K562 (cell line): ENCODE results near the gene KBTBD12. TPM values are rescaled to one million over a fixed set of nuclear protein-coding genes. Genes with fewer than 3 reads are reported as not detected.

Experiments used
- DNMT1 ChIP-seq: fragments of 450-650 bp; IDR thresholded peaks from 2 replicates; pipeline ENCODE4 v1.6.1; 2016; ENCODE audit warnings: antibody characterized with exemption, mild to moderate bottlenecking
- EHMT2 ChIP-seq: fragments of 450-650 bp; IDR thresholded peaks from 2 replicates; pipeline ENCODE4 v1.6.1; 2018; ENCODE audit warnings: antibody characterized with exemption
- EWSR1 ChIP-seq: fragments of 450-650 bp; IDR thresholded peaks from 2 replicates; pipeline ENCODE4 v1.6.1; 2018; ENCODE audit warnings: borderline replicate concordance, mild to moderate bottlenecking, low read depth, moderate library complexity; ENCODE audit not compliant: partially characterized antibody
- GABPB2 ChIP-seq: fragments of 250-450 bp; sonication (Bioruptor Pico); conservative IDR thresholded peaks from 2 replicates; pipeline ENCODE4 v1.5.1; 2021; ENCODE audit warnings: mild to moderate bottlenecking
- PHF20 ChIP-seq: fragments of 450-650 bp; IDR thresholded peaks from 2 replicates; pipeline ENCODE4 v1.6.1; 2018; ENCODE audit not compliant: partially characterized antibody
- PRPF4 ChIP-seq: fragments of 200-400 bp; formaldehyde crosslinking; IDR thresholded peaks from one replicate; pipeline ENCODE4 v1.6.1; 2017; ENCODE audit warnings: low read length, low read depth, mild to moderate bottlenecking; ENCODE audit not compliant: insufficient read depth, poor library complexity, severe bottlenecking
- TRIM24 ChIP-seq, 2 experiments: fragments of 450-650 bp; IDR thresholded peaks; 2 replicates each; pipeline ENCODE4 v1.6.1; 2016
- ZNF133 ChIP-seq: fragments of 250-450 bp; sonication (Bioruptor Pico); IDR thresholded peaks from 2 replicates; pipeline ENCODE4 v1.4.0; 2020; ENCODE audit warnings: mild to moderate bottlenecking
- ZNF668 ChIP-seq: fragments of 250-450 bp; sonication (Bioruptor Pico); IDR thresholded peaks from 2 replicates; pipeline ENCODE4 v1.8.0; 2022; ENCODE audit warnings: mild to moderate bottlenecking, inconsistent platforms
- polyA plus RNA-seq, 8 experiments: library from polyadenylated mRNA; depleted of rRNA in 4 of 8; stranded (reverse) in 5 of 8; unstranded in 3 of 8; fragments of >200 nt; fragmentation: Nextera tagmentation in 2 of 8; fragmentation: Illumina TruSeq in 1 of 8; extraction: Ambion mirVana in 2 of 8; extraction: Trizol in 1 of 8; gene quantifications; 2 replicates each; pipeline versions ENCODE4 v1.2.1 to v1.2.3, GENCODE V29; 2011 to 2014; ENCODE audit warnings: inconsistent platforms in 1 of 8, missing spikeins in 1 of 8
- total RNA-seq, 7 experiments: library from RNA; depleted of rRNA in 6 of 7; stranded (reverse); fragments of >200 nt in 6 of 7; fragmentation: Illumina TruSeq in 2 of 7; extraction: Trizol in 2 of 7; gene quantifications; 2 replicates each; pipeline versions ENCODE4 v1.2.1 to v1.2.3, GENCODE V29; 2011 to 2021; ENCODE audit warnings: low replicate concordance in 1 of 7
- TF ChIP-seq, protein P1 (sequence below): sonication (generic); formaldehyde crosslinking; IDR thresholded peaks from 2 replicates; pipeline ENCODE4 v1.8.0; 2023; ENCODE audit warnings: mild to moderate bottlenecking, missing genetic modification reagents
- TF ChIP-seq, protein P2 (sequence below): fragments of 200-600 bp; sonication (generic); IDR thresholded peaks from one replicate; pipeline ENCODE4 v1.6.1; 2012; ENCODE audit warnings: mild to moderate bottlenecking, low read depth, low read length, inconsistent platforms

KBTBD12 gene
- total and polyA plus RNA-seq, 9 of the 15 experiments (the other 6 are each of a cell fraction or from before 2014, with no cell fraction given) = not detected

DNA sequence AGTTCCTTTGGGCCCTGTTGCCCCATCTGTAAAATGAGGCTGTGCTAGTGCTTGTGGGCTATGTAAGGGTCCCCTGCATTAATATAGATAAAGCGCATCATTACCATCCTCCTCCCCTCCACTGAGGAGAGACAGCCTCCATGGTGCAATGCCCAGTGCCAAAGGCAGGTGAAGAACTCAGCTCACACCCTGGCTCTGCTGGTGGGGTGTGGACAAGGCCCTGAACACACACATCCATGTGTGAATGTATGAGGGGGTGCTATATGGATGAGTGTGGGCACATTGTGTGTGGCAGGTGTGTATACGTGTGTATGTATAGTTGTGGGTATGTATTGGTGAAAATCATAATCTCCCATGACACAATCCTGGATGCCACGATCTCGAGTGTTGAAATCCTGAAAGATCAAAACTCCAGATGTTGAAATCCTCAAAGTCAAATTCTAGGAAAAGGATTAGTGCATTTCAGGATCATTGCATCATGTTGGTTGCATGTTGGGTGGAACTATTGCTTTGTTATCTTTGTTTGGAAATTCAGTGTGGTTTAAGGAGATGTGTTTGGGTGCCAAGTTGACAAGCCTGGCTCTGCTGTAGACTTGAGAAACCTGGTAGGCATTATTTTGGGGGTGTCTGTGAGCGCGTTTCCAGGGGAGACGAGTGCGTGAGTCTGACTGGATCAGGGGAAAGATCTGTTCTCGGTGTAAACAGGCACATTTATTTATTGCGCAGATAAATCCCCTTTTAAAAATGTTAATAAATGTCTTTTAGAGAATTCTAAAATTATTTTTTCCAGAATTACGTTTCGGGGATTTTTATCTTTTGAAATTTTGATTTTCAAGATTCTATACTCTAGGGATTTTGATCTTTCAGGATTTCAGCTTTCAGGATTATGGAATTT, 95.2 kb downstream of the KBTBD12 start (continued):
- TF ChIP-seq, protein P1, sequence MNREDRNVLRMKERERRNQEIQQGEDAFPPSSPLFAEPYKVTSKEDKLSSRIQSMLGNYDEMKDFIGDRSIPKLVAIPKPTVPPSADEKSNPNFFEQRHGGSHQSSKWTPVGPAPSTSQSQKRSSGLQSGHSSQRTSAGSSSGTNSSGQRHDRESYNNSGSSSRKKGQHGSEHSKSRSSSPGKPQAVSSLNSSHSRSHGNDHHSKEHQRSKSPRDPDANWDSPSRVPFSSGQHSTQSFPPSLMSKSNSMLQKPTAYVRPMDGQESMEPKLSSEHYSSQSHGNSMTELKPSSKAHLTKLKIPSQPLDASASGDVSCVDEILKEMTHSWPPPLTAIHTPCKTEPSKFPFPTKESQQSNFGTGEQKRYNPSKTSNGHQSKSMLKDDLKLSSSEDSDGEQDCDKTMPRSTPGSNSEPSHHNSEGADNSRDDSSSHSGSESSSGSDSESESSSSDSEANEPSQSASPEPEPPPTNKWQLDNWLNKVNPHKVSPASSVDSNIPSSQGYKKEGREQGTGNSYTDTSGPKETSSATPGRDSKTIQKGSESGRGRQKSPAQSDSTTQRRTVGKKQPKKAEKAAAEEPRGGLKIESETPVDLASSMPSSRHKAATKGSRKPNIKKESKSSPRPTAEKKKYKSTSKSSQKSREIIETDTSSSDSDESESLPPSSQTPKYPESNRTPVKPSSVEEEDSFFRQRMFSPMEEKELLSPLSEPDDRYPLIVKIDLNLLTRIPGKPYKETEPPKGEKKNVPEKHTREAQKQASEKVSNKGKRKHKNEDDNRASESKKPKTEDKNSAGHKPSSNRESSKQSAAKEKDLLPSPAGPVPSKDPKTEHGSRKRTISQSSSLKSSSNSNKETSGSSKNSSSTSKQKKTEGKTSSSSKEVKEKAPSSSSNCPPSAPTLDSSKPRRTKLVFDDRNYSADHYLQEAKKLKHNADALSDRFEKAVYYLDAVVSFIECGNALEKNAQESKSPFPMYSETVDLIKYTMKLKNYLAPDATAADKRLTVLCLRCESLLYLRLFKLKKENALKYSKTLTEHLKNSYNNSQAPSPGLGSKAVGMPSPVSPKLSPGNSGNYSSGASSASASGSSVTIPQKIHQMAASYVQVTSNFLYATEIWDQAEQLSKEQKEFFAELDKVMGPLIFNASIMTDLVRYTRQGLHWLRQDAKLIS (CRISPR knock-in tag) = no peak
- TF ChIP-seq PHF20 = no peak
- TF ChIP-seq, protein P2, sequence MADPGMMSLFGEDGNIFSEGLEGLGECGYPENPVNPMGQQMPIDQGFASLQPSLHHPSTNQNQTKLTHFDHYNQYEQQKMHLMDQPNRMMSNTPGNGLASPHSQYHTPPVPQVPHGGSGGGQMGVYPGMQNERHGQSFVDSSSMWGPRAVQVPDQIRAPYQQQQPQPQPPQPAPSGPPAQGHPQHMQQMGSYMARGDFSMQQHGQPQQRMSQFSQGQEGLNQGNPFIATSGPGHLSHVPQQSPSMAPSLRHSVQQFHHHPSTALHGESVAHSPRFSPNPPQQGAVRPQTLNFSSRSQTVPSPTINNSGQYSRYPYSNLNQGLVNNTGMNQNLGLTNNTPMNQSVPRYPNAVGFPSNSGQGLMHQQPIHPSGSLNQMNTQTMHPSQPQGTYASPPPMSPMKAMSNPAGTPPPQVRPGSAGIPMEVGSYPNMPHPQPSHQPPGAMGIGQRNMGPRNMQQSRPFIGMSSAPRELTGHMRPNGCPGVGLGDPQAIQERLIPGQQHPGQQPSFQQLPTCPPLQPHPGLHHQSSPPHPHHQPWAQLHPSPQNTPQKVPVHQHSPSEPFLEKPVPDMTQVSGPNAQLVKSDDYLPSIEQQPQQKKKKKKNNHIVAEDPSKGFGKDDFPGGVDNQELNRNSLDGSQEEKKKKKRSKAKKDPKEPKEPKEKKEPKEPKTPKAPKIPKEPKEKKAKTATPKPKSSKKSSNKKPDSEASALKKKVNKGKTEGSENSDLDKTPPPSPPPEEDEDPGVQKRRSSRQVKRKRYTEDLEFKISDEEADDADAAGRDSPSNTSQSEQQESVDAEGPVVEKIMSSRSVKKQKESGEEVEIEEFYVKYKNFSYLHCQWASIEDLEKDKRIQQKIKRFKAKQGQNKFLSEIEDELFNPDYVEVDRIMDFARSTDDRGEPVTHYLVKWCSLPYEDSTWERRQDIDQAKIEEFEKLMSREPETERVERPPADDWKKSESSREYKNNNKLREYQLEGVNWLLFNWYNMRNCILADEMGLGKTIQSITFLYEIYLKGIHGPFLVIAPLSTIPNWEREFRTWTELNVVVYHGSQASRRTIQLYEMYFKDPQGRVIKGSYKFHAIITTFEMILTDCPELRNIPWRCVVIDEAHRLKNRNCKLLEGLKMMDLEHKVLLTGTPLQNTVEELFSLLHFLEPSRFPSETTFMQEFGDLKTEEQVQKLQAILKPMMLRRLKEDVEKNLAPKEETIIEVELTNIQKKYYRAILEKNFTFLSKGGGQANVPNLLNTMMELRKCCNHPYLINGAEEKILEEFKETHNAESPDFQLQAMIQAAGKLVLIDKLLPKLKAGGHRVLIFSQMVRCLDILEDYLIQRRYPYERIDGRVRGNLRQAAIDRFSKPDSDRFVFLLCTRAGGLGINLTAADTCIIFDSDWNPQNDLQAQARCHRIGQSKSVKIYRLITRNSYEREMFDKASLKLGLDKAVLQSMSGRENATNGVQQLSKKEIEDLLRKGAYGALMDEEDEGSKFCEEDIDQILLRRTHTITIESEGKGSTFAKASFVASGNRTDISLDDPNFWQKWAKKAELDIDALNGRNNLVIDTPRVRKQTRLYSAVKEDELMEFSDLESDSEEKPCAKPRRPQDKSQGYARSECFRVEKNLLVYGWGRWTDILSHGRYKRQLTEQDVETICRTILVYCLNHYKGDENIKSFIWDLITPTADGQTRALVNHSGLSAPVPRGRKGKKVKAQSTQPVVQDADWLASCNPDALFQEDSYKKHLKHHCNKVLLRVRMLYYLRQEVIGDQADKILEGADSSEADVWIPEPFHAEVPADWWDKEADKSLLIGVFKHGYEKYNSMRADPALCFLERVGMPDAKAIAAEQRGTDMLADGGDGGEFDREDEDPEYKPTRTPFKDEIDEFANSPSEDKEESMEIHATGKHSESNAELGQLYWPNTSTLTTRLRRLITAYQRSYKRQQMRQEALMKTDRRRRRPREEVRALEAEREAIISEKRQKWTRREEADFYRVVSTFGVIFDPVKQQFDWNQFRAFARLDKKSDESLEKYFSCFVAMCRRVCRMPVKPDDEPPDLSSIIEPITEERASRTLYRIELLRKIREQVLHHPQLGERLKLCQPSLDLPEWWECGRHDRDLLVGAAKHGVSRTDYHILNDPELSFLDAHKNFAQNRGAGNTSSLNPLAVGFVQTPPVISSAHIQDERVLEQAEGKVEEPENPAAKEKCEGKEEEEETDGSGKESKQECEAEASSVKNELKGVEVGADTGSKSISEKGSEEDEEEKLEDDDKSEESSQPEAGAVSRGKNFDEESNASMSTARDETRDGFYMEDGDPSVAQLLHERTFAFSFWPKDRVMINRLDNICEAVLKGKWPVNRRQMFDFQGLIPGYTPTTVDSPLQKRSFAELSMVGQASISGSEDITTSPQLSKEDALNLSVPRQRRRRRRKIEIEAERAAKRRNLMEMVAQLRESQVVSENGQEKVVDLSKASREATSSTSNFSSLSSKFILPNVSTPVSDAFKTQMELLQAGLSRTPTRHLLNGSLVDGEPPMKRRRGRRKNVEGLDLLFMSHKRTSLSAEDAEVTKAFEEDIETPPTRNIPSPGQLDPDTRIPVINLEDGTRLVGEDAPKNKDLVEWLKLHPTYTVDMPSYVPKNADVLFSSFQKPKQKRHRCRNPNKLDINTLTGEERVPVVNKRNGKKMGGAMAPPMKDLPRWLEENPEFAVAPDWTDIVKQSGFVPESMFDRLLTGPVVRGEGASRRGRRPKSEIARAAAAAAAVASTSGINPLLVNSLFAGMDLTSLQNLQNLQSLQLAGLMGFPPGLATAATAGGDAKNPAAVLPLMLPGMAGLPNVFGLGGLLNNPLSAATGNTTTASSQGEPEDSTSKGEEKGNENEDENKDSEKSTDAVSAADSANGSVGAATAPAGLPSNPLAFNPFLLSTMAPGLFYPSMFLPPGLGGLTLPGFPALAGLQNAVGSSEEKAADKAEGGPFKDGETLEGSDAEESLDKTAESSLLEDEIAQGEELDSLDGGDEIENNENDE = no peak
- TF ChIP-seq EHMT2 = no peak
- no peak for TF ChIP-seq GABPB2 (CRISPR knock-in tag)
- TF ChIP-seq ZNF668 (CRISPR knock-in tag) = no peak
- TF ChIP-seq ZNF133 = no peak
- TF ChIP-seq EWSR1 = no peak
- TF ChIP-seq PRPF4 = no peak
- no peak for TF ChIP-seq DNMT1
- peak; percentile 95 to 99 for TF ChIP-seq TRIM24 (IDR thresholded peaks at IDR 0.05)
